ENCODE measurements around the gene RAPGEF5.

The RAPGEF5 gene

GRCh38 chr7:22185559-22185958 is 171.4 kb downstream of the RAPGEF5 start:
- H3K27me3 ChIP-seq (ENCODE audit: control insufficient read depth, insufficient read depth, low read length) = no peaks in the 10 kb centered on the region
- peak overlapping the region; percentile 22 for H3K9ac ChIP-seq
- H3K4me3 ChIP-seq (ENCODE audit: low read depth, low read length) = peak overlapping the region; percentile 8
- no peaks in the 10 kb centered on the region for H3K4me1 ChIP-seq
- H3K9me3 ChIP-seq (ENCODE audit: control insufficient read depth, low read length) = no peaks in the 10 kb centered on the region
- H3K79me2 ChIP-seq = peaks cover 85% of the 10 kb centered on the region
- no peaks in the 10 kb centered on the region for H3K36me3 ChIP-seq (ENCODE audit: control insufficient read depth, insufficient read depth, low read length)
- H3K27ac ChIP-seq = peak overlapping the region; percentile 94
- no peak overlapping the region for H2AFZ ChIP-seq
- peak overlapping the region; percentile 24 for H3K4me2 ChIP-seq (ENCODE audit: low read length)
- TF ChIP-seq CTCF (IDR thresholded peaks at IDR 0.05) = no peak

- peak overlapping the region; percentile 8 for H3K4me3 ChIP-seq (ENCODE audit: low read depth, low read length)
These were observed 172.3 kb downstream of the RAPGEF5 start for GRCh38 chr7:22184549-22185199.

GRCh38 chr7:22183522-22184280 is 173.3 kb downstream of the RAPGEF5 start:
- no peak for TF ChIP-seq CTCF (IDR thresholded peaks at IDR 0.05)

More at GRCh38 chr7:22184549-22185199, 172.3 kb downstream of the RAPGEF5 start:
- peaks cover 5% of the 10 kb centered on the region for H3K4me1 ChIP-seq
- no peaks in the 10 kb centered on the region for H3K9me3 ChIP-seq (ENCODE audit: control insufficient read depth, low read length)
- peaks cover 87% of the 10 kb centered on the region for H3K79me2 ChIP-seq
- no peaks in the 10 kb centered on the region for H3K27me3 ChIP-seq (ENCODE audit: control insufficient read depth, insufficient read depth, low read length)
- peak overlapping the region; percentile 94 for H3K27ac ChIP-seq
- peak overlapping the region; percentile 22 for H3K9ac ChIP-seq
- no peak for TF ChIP-seq CTCF (IDR thresholded peaks at IDR 0.05)
- no peaks in the 10 kb centered on the region for H3K36me3 ChIP-seq (ENCODE audit: control insufficient read depth, insufficient read depth, low read length)
- no peak overlapping the region for H2AFZ ChIP-seq
- H3K4me2 ChIP-seq (ENCODE audit: low read length) = peak overlapping the region; percentile 40

GRCh38 chr7:22182149-22182548 is 174.8 kb downstream of the RAPGEF5 start:
- H3K79me2 ChIP-seq = peaks cover 83% of the 10 kb centered on the region
- peaks cover 26% of the 10 kb centered on the region for H3K4me1 ChIP-seq
- peak overlapping the region; percentile 36 for H3K4me3 ChIP-seq (ENCODE audit: low read depth, low read length)
- no peak overlapping the region for H2AFZ ChIP-seq
- H3K36me3 ChIP-seq (ENCODE audit: control insufficient read depth, insufficient read depth, low read length) = no peaks in the 10 kb centered on the region
- no peak for TF ChIP-seq CTCF (IDR thresholded peaks at IDR 0.05)
- H3K9ac ChIP-seq = peak overlapping the region; percentile 11
- no peaks in the 10 kb centered on the region for H3K9me3 ChIP-seq (ENCODE audit: control insufficient read depth, low read length)
- H3K4me2 ChIP-seq (ENCODE audit: low read length) = peak overlapping the region; percentile 58
- peak overlapping the region; percentile 94 for H3K27ac ChIP-seq
- no peaks in the 10 kb centered on the region for H3K27me3 ChIP-seq (ENCODE audit: control insufficient read depth, insufficient read depth, low read length)

More at GRCh38 chr7:22183522-22184280, 173.3 kb downstream of the RAPGEF5 start:
- peak overlapping the region; percentile 22 for H3K9ac ChIP-seq
- H3K27me3 ChIP-seq (ENCODE audit: control insufficient read depth, insufficient read depth, low read length) = no peaks in the 10 kb centered on the region
- H3K4me1 ChIP-seq = peaks cover 12% of the 10 kb centered on the region
- H3K4me3 ChIP-seq (ENCODE audit: low read depth, low read length) = peak overlapping the region; percentile 6
- peak overlapping the region; percentile 94 for H3K27ac ChIP-seq
- H3K9me3 ChIP-seq (ENCODE audit: control insufficient read depth, low read length) = no peaks in the 10 kb centered on the region
- H2AFZ ChIP-seq = no peak overlapping the region
- peaks cover 84% of the 10 kb centered on the region for H3K79me2 ChIP-seq
- no peaks in the 10 kb centered on the region for H3K36me3 ChIP-seq (ENCODE audit: control insufficient read depth, insufficient read depth, low read length)
- peak overlapping the region; percentile 40 for H3K4me2 ChIP-seq (ENCODE audit: low read length)

All from parathyroid adenoma (tissue), 2 donors.